ENCODE data around the gene ST3GAL3.

GRCh38 chr1:43849670-43850069 lies 142.3 kb downstream of the ST3GAL3 start:
- no peak for TF ChIP-seq CTCF (IDR thresholded peaks at IDR 0.05)
- no peak for TF ChIP-seq TP53 (CRISPR knock-in tag; IDR thresholded peaks at IDR 0.05)
- no peak for TF ChIP-seq POLR2AphosphoS2 (conservative IDR thresholded peaks at IDR 0.05; ENCODE audit: low read length)
- TF ChIP-seq HMGXB4 (CRISPR knock-in tag; IDR thresholded peaks at IDR 0.05; ENCODE audit: borderline replicate concordance) = no peak
- no peak for TF ChIP-seq MAFK (IDR thresholded peaks at IDR 0.05; ENCODE audit: partially characterized antibody)
- no peak for TF ChIP-seq REST (IDR thresholded peaks at IDR 0.05)
- TF ChIP-seq RFX5 (IDR thresholded peaks at IDR 0.05) = no peak
- TF ChIP-seq KDM1A (IDR thresholded peaks at IDR 0.05; ENCODE audit: low read depth) = no peak
- no peak for TF ChIP-seq MYC (IDR thresholded peaks at IDR 0.05; ENCODE audit: borderline replicate concordance, low read length)
- no peak for TF ChIP-seq ESRRA (IDR thresholded peaks at IDR 0.05; ENCODE audit: borderline replicate concordance, low read length)
- TF ChIP-seq RAD21 (conservative IDR thresholded peaks at IDR 0.05 in 1 of 2, IDR thresholded peaks at IDR 0.05 in 1 of 2) = no peak
